ENCODE measurements around the gene UNC5A. TPM values are rescaled to one million over a fixed set of nuclear protein-coding genes. Genes with fewer than 3 reads are reported as not detected.
A peak's percentile ranks its signal among the peaks of the same experiment; 100 is the strongest.

The UNC5A gene
- 1.1 and 2.3 TPM in 2 replicates for total RNA-seq

- H3K36me3 ChIP-seq (ENCODE audit: control insufficient read depth, insufficient read depth, low read length) = no peaks in the 10 kb centered on the region
- DNase-seq (ENCODE audit: low read depth) = no peak
- no peak for TF ChIP-seq CTCF (IDR thresholded peaks at IDR 0.05; ENCODE audit: insufficient read depth, low read length, poor library complexity, severe bottlenecking)
- H3K27me3 ChIP-seq (ENCODE audit: control insufficient read depth, insufficient read depth, low read length) = peaks cover 38% of the 10 kb centered on the region
- peak within 1 kb of the TSS; percentile 43 for H3K4me3 ChIP-seq (ENCODE audit: low read depth, low read length)
Measured at GRCh38 chr5:176810081-176810597, at the start of gene UNC5A. Gene UNC5A (plus strand): TSS chr5:176810559. CDS start chr5:176810751, 192 bp downstream.

GRCh38 chr5:176761755-176762154, 48.6 kb upstream of the UNC5A start:
- no peak for DNase-seq (ENCODE audit: low read depth)
- Histone ChIP-seq H3K27me3 (ENCODE audit: control insufficient read depth, insufficient read depth, low read length) (no peaks in the 10 kb centered on the region), H3K4me3 (ENCODE audit: low read depth, low read length) (no peak overlapping the region), H3K36me3 (ENCODE audit: control insufficient read depth, insufficient read depth, low read length) (no peaks in the 10 kb centered on the region)
- no peak for TF ChIP-seq CTCF (IDR thresholded peaks at IDR 0.05; ENCODE audit: insufficient read depth, low read length, poor library complexity, severe bottlenecking)

- TF ChIP-seq CTCF (IDR thresholded peaks at IDR 0.05; ENCODE audit: insufficient read depth, low read length, poor library complexity, severe bottlenecking) = no peak
- no peak overlapping the region for H3K4me3 ChIP-seq (ENCODE audit: low read depth, low read length)
- no peak for DNase-seq (ENCODE audit: low read depth)
- H3K27me3 ChIP-seq (ENCODE audit: control insufficient read depth, insufficient read depth, low read length) = no peaks in the 10 kb centered on the region
- H3K36me3 ChIP-seq (ENCODE audit: control insufficient read depth, insufficient read depth, low read length) = no peaks in the 10 kb centered on the region
Measured at GRCh38 chr5:176762489-176762888, 47.9 kb upstream of the UNC5A start.

GRCh38 chr5:176765687-176766086, 44.7 kb upstream of the UNC5A start:
- H3K36me3 ChIP-seq (ENCODE audit: control insufficient read depth, insufficient read depth, low read length) = no peaks in the 10 kb centered on the region
- H3K4me3 ChIP-seq (ENCODE audit: low read depth, low read length) = no peak overlapping the region
- H3K27me3 ChIP-seq (ENCODE audit: control insufficient read depth, insufficient read depth, low read length) = no peaks in the 10 kb centered on the region
- no peak for TF ChIP-seq CTCF (IDR thresholded peaks at IDR 0.05; ENCODE audit: insufficient read depth, low read length, poor library complexity, severe bottlenecking)
- DNase-seq (ENCODE audit: low read depth) = no peak

- no peaks in the 10 kb centered on the region for H3K36me3 ChIP-seq (ENCODE audit: control insufficient read depth, insufficient read depth, low read length)
- H3K4me3 ChIP-seq (ENCODE audit: low read depth, low read length) = no peak overlapping the region
- TF ChIP-seq CTCF (IDR thresholded peaks at IDR 0.05; ENCODE audit: insufficient read depth, low read length, poor library complexity, severe bottlenecking) = no peak
- no peak for DNase-seq (ENCODE audit: low read depth)
- no peaks in the 10 kb centered on the region for H3K27me3 ChIP-seq (ENCODE audit: control insufficient read depth, insufficient read depth, low read length)
Measured at GRCh38 chr5:176768174-176768970, 42.0 kb upstream of the UNC5A start.
